ENCODE data around the gene SPATA45.

The SPATA45 gene

DNA sequence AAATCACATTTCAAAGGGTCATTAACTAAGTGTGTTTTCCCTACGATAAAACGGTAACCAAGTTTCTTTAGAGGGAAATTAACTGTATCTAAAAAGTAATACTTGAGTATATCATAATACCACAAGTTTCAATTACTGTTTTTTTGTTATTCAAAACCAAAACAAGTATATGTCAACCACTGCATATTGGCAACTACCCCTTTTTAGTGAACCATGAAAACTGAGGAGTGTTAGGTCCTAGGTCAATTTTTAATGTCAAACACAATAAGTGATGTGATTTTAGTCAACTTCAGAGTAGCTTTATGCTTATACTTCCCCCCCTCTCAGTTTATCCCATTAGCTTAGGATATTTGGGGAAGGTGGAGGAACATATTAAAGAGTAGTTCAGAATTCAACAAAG, 66.2 kb downstream of the SPATA45 start:
- Histone ChIP-seq H3K27me3 (ENCODE audit: control insufficient read depth, insufficient read depth, low read length) (no peaks in the 10 kb centered on the region), H3K4me1 (ENCODE audit: control insufficient read depth, insufficient read depth, low read length) (no peaks in the 10 kb centered on the region), H3K36me3 (ENCODE audit: control insufficient read depth, insufficient read depth, low read length) (peaks cover 3% of the 10 kb centered on the region; the same call in 1 of the 2 replicates), H3K9me3 (ENCODE audit: control insufficient read depth, insufficient read depth, low read length) (no peaks in the 10 kb centered on the region), H3K4me3 (ENCODE audit: low read length) (no peak overlapping the region), H3K27ac (ENCODE audit: low read length) (no peak overlapping the region)
- no CpG with 5 or more reads among the region's 2 CpGs for WGBS (ENCODE audit: insufficient coverage, insufficient read length)
- no peak for DNase-seq (ENCODE audit: low read depth, low spot score)

DNA sequence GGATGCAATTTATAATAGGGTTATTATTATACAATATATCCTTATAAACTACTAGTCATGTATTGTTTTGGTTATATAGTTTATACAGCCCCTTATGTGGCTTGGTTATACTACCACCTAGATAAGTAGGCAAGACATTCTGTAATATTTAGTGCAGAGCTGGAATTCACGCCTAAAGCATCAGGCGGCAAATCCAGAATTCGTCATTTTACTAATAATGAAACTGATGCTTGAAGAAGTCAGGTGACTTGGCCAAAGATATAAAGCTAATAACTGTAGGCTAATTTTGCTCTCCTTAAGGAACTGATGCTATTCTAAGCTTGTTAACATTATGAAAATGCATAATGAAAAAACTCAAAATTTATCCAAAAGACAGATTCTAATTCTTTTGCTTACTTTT, 66.7 kb downstream of the SPATA45 start:
- Histone ChIP-seq H3K27me3 (ENCODE audit: control insufficient read depth, insufficient read depth, low read length) (no peaks in the 10 kb centered on the region), H3K4me1 (ENCODE audit: control insufficient read depth, insufficient read depth, low read length) (no peaks in the 10 kb centered on the region), H3K9me3 (ENCODE audit: control insufficient read depth, insufficient read depth, low read length) (no peaks in the 10 kb centered on the region), H3K27ac (ENCODE audit: low read length) (no peak overlapping the region), H3K36me3 (ENCODE audit: control insufficient read depth, insufficient read depth, low read length) (peaks cover 3% of the 10 kb centered on the region; the same call in 1 of the 2 replicates), H3K4me3 (ENCODE audit: low read length) (no peak overlapping the region)
- no peak for DNase-seq (ENCODE audit: low read depth, low spot score)
- WGBS (ENCODE audit: insufficient coverage, insufficient read length) = no CpG with 5 or more reads among the region's 3 CpGs

All from iPS DF 6.9 (cell line).